HepG2 (cell line): ENCODE measurements around the gene KCTD14. TPM values are rescaled to one million over a fixed set of nuclear protein-coding genes. Genes with fewer than 3 reads are reported as not detected.
A peak's percentile ranks its signal among the peaks of the same experiment; 100 is the strongest.

ENCODE experiments used
- AFF4 ChIP-seq: sonication (generic); formaldehyde crosslinking; IDR thresholded peaks from 2 replicates; pipeline ENCODE4 v1.4.0; 2020; ENCODE audit warnings: missing genetic modification reagents
- CHD2 ChIP-seq: IDR thresholded peaks from 2 replicates; pipeline ENCODE4 v1.6.1; 2011; ENCODE audit warnings: low read depth, low read length, improper control_type of control experiment
- ELF4 ChIP-seq: sonication (generic); formaldehyde crosslinking; IDR thresholded peaks from 2 replicates; pipeline ENCODE4 v1.5.0; 2020; ENCODE audit warnings: missing genetic modification reagents, mild to moderate bottlenecking, moderate library complexity, borderline replicate concordance
- FOXA1 ChIP-seq, 2 experiments: fragments of 450-650 bp in 1 of 2; sonication (generic) in 1 of 2; formaldehyde crosslinking in 1 of 2; IDR thresholded peaks; 2 replicates each; pipeline versions ENCODE4 v1.4.0 to v1.6.1; 2016 to 2020; ENCODE audit warnings: missing genetic modification reagents in 1 of 2
- HBP1 ChIP-seq: IDR thresholded peaks from 2 replicates; pipeline ENCODE4 v1.6.1; 2016; ENCODE audit warnings: low read depth, control low read depth
- HDAC1 ChIP-seq: sonication (generic); formaldehyde crosslinking; IDR thresholded peaks from 2 replicates; pipeline ENCODE4 v1.5.1; 2020; ENCODE audit warnings: mild to moderate bottlenecking, missing genetic modification reagents
- JUNB ChIP-seq: sonication (generic); formaldehyde crosslinking; IDR thresholded peaks from 2 replicates; pipeline ENCODE4 v1.8.0; 2022; ENCODE audit warnings: missing genetic modification reagents, mild to moderate bottlenecking, borderline replicate concordance
- LBX2 ChIP-seq: sonication (generic); formaldehyde crosslinking; IDR thresholded peaks from 2 replicates; pipeline ENCODE4 v1.5.0; 2020; ENCODE audit warnings: missing genetic modification reagents, mild to moderate bottlenecking, borderline replicate concordance
- MEIS2 ChIP-seq: sonication (generic); formaldehyde crosslinking; IDR thresholded peaks from 2 replicates; pipeline ENCODE4 v1.9.0; 2021; ENCODE audit warnings: mild to moderate bottlenecking, missing genetic modification reagents
- NBN ChIP-seq: fragments of 450-650 bp; conservative IDR thresholded peaks from 2 replicates; pipeline ENCODE4 v1.6.1; 2017
- SMAD9 ChIP-seq: sonication (generic); formaldehyde crosslinking; IDR thresholded peaks from 2 replicates; pipeline ENCODE4 v1.5.1; 2020; ENCODE audit warnings: mild to moderate bottlenecking, missing genetic modification reagents
- TFDP1 ChIP-seq: IDR thresholded peaks from 2 replicates; pipeline ENCODE4 v1.6.1; 2016; ENCODE audit warnings: missing compliant biosample characterization, missing genetic modification reagents, borderline replicate concordance
- TFE3 ChIP-seq: IDR thresholded peaks from 2 replicates; pipeline ENCODE4 v1.6.1; 2016
- ZNF17 ChIP-seq: sonication (generic); formaldehyde crosslinking; IDR thresholded peaks from 2 replicates; pipeline ENCODE4 v1.5.0; 2020; ENCODE audit warnings: mild to moderate bottlenecking, missing genetic modification reagents
- ZNF225 ChIP-seq: sonication (generic); formaldehyde crosslinking; IDR thresholded peaks from 2 replicates; pipeline ENCODE4 v1.4.0; 2020; ENCODE audit warnings: mild to moderate bottlenecking, missing genetic modification reagents
- ZNF234 ChIP-seq: sonication (generic); formaldehyde crosslinking; conservative IDR thresholded peaks from 2 replicates; pipeline ENCODE4 v1.5.1; 2020; ENCODE audit warnings: mild to moderate bottlenecking, missing genetic modification reagents
- ZNF335 ChIP-seq: sonication (generic); formaldehyde crosslinking; IDR thresholded peaks from 2 replicates; pipeline ENCODE4 v1.4.0; 2020; ENCODE audit warnings: missing genetic modification reagents
- ZNF562 ChIP-seq: sonication (generic); formaldehyde crosslinking; IDR thresholded peaks from 2 replicates; pipeline ENCODE4 v1.8.0; 2022; ENCODE audit warnings: missing genetic modification reagents, borderline replicate concordance
- ZNF737 ChIP-seq: sonication (generic); formaldehyde crosslinking; IDR thresholded peaks from 2 replicates; pipeline ENCODE4 v1.5.0; 2020; ENCODE audit warnings: missing genetic modification reagents, mild to moderate bottlenecking, borderline replicate concordance
- ZSCAN21 ChIP-seq: sonication (generic); formaldehyde crosslinking; IDR thresholded peaks from 2 replicates; pipeline ENCODE4 v1.8.0; 2022; ENCODE audit warnings: mild to moderate bottlenecking, missing genetic modification reagents, moderate library complexity, borderline replicate concordance
- polyA plus RNA-seq, 8 experiments: library from polyadenylated mRNA; depleted of rRNA in 3 of 8; stranded (reverse) in 7 of 8; unstranded in 1 of 8; fragments of >200 nt; fragmentation: Illumina TruSeq in 4 of 8; extraction: Trizol in 4 of 8; gene quantifications; 2 replicates each; pipeline versions ENCODE4 v1.2.1 to v1.2.3, GENCODE V29; 2011 to 2016; ENCODE audit warnings: low read depth in 4 of 8, missing spikeins in 1 of 8, mixed read lengths in 1 of 8; ENCODE audit not compliant: insufficient read depth in 1 of 8
- total RNA-seq, 5 experiments: library from RNA; depleted of rRNA; stranded (reverse); fragments of >200 nt; fragmentation: Illumina TruSeq; extraction: Trizol; gene quantifications; 2 replicates each; pipeline ENCODE4 v1.2.3, GENCODE V29; 2016; ENCODE audit warnings: low read depth in 1 of 5

Gene KCTD14
- total and polyA plus RNA-seq, 2 of the 13 experiments (the other 11 are each of a cell fraction or from before 2014, with no cell fraction given), result 10.3 to 15.6 TPM

GRCh38 chr11:78022397-78023396, at the start of gene KCTD14 (continued):
- TF ChIP-seq TFDP1, result peak; percentile 83; the same call in 1 of the 2 replicates
- TF ChIP-seq HDAC1 (CRISPR knock-in tag), result no peak
- no peak for TF ChIP-seq NBN
- no peak for TF ChIP-seq SMAD9 (CRISPR knock-in tag)
- no peak for TF ChIP-seq ZNF562 (CRISPR knock-in tag)
- TF ChIP-seq CHD2, result no peak
- TF ChIP-seq ZNF335, result no peak
- no peak for TF ChIP-seq FOXA1 (IDR thresholded peaks at IDR 0.05)
- peak; percentile 53; the same call in 1 of the 2 replicates for TF ChIP-seq FOXA1 (CRISPR knock-in tag; IDR thresholded peaks at IDR 0.05)
- 0 out of 2 replicates have a peak, but pooled peaks have one; percentile 77 for TF ChIP-seq LBX2 (CRISPR knock-in tag)
- no peak for TF ChIP-seq AFF4 (CRISPR knock-in tag)
- TF ChIP-seq MEIS2, result no peak
- TF ChIP-seq ELF4 (CRISPR knock-in tag), result no peak
- TF ChIP-seq ZNF17 (CRISPR knock-in tag), result no peak
- no peak for TF ChIP-seq TFE3
- TF ChIP-seq ZNF225 (CRISPR knock-in tag), result no peak
- no peak for TF ChIP-seq JUNB (CRISPR knock-in tag)
- peak; percentile 83; the same call in 1 of the 2 replicates for TF ChIP-seq ZSCAN21 (CRISPR knock-in tag)
- TF ChIP-seq ZNF234, result no peak; the same call in 1 of the 2 replicates
- no peak for TF ChIP-seq HBP1 (CRISPR knock-in tag)
- TF ChIP-seq ZNF737, result no peak
